BJ (cell line): ENCODE results near the gene URB2. TPM values are rescaled to one million over a fixed set of nuclear protein-coding genes. Genes with fewer than 3 reads are reported as not detected.

Experiments
- CTCF ChIA-PET: fragments of 350-600 bp; formaldehyde crosslinking; extraction: SDS; loops from one replicate; lab custom pipeline; 2021; ENCODE audit warnings: antibody characterized with exemption, inconsistent platforms; lab: Yijun Ruan, JAX
- POLR2A ChIA-PET: fragments of 300-600 bp; sonication (Branson Sonifier 250); formaldehyde crosslinking; extraction: SDS; loops from one replicate; lab custom pipeline; 2021; ENCODE audit warnings: antibody characterized with exemption; lab: Charles Lee
- DNase-seq: peaks from one replicate; pipeline ENCODE4 v3.0.0-alpha.2; 2011; ENCODE audit warnings: low read depth
- H3K27me3 ChIP-seq: 2 replicates; pipeline ENCODE4 v1.6.0; 2011; ENCODE audit warnings: low read length; ENCODE audit not compliant: control insufficient read depth, insufficient read depth
- H3K36me3 ChIP-seq: 2 replicates; pipeline ENCODE4 v1.5.1; 2011; ENCODE audit warnings: low read length; ENCODE audit not compliant: control insufficient read depth, insufficient read depth
- H3K4me3 ChIP-seq: 2 replicates; pipeline ENCODE4 v1.5.1; 2011; ENCODE audit warnings: low read depth, mild to moderate bottlenecking, control low read depth, low read length
- CTCF ChIP-seq: IDR thresholded peaks from 2 replicates; pipeline ENCODE4 v1.5.1; 2011; ENCODE audit warnings: low read depth, mild to moderate bottlenecking, control low read depth, inconsistent platforms, low read length, moderate library complexity; ENCODE audit not compliant: insufficient read depth
- polyA plus RNA-seq: library from polyadenylated mRNA; depleted of rRNA; stranded (reverse); fragments of >200 nt; gene quantifications from 2 replicates; pipeline ENCODE4 v1.2.3, GENCODE V29; 2011

Gene URB2
- polyA plus RNA-seq, 1 experiment = 5.2 TPM

- Histone ChIP-seq H3K4me3 (no peak overlapping the region), H3K36me3 (peaks cover 18% of the 10 kb centered on the region), H3K27me3 (no peaks in the 10 kb centered on the region)
- no peak for TF ChIP-seq CTCF
- CTCF ChIA-PET = no interaction called here
- no peak for DNase-seq
- POLR2A ChIA-PET = no interaction called here
Observed at GRCh38 chr1:229614701-229615100, 11.3 kb upstream of the URB2 start.

GRCh38 chr1:229617351-229618100 is 8.5 kb upstream of the URB2 start:
- POLR2A ChIA-PET = no interaction called here
- TF ChIP-seq CTCF = no peak
- Histone ChIP-seq H3K4me3 (no peak overlapping the region), H3K36me3 (peaks cover 7% of the 10 kb centered on the region), H3K27me3 (no peaks in the 10 kb centered on the region)
- CTCF ChIA-PET = no interaction called here
- no peak for DNase-seq

- Histone ChIP-seq H3K4me3 (no peak overlapping the region), H3K27me3 (no peaks in the 10 kb centered on the region), H3K36me3 (peaks cover 2% of the 10 kb centered on the region; the same call in 1 of the 2 replicates)
- POLR2A ChIA-PET = no interaction called here
- CTCF ChIA-PET = interaction anchor here (0.9 kb wide), 1 partner anchor 60 kb away, joined by 6 read pairs; the partner anchor contains the start of gene ABCB10
- no peak for TF ChIP-seq CTCF
- no peak for DNase-seq
Observed at GRCh38 chr1:229619002-229619401, 7.0 kb upstream of the URB2 start.

- Histone ChIP-seq H3K27me3 (no peaks in the 10 kb centered on the region), H3K4me3 (no peak overlapping the region), H3K36me3 (no peaks in the 10 kb centered on the region)
- POLR2A ChIA-PET = no interaction called here
- CTCF ChIA-PET = interaction anchor here (0.9 kb wide), 1 partner anchor 61 kb away, joined by 6 read pairs; the partner anchor contains the start of gene ABCB10
- TF ChIP-seq CTCF = no peak
- DNase-seq = no peak
Observed at GRCh38 chr1:229619614-229620013, 6.4 kb upstream of the URB2 start.

GRCh38 chr1:229620876-229621275 is 5.2 kb upstream of the URB2 start:
- DNase-seq = no peak
- Histone ChIP-seq H3K4me3 (no peak overlapping the region), H3K27me3 (no peaks in the 10 kb centered on the region), H3K36me3 (no peaks in the 10 kb centered on the region)
- no peak for TF ChIP-seq CTCF
- ChIA-PET POLR2A (no interaction called here), CTCF (no interaction called here)
